HL-60/S4 (cell line): Measurements from ENCODE around the gene ASH1L.
"Not testable (repeated sequence)": the region's sequence is repeated elsewhere in the genome, so short reads cannot be mapped to it uniquely, and the experiment has no call there.

Experiments used
- in situ Hi-C: fragments of 300-500 bp; cut with MboI; formaldehyde crosslinking; loops from 2 replicates; pipeline ENCODE4 v1.14.3; 2022; ENCODE audit warnings: low sequenced_read_pairs

The ASH1L gene

DNA sequence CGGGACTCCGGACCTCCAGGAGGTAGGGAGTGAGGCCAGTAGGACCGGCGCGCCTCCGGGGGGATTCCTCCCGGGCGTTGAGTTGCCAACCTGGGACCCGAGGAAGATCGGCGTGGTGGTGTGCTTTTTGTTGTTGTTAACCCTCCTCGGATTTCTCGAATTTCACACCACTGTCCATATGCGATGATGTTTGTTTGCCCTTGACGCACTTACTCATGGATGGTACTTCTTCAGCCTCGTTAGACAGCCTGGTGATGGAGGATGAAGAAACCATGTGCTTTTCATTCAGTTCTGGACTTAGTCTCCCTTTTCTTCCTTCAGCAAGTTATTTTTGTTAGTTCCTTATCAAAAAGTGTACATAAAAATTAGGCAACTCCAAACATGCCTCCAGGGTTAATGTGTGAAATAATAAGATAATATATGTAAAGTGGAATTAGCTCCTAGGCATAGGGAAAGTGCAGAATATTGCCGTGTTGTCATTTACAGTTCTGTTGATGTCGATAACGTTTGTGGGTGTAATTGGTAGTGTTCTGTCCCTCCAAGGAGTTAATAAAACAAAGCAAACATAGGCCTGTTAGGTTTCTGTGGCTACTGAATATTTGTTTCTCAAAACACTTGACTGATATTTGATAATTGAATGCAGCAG is 897 bp upstream of the ASH1L start:
- in situ Hi-C loops: not testable (repeated sequence)

DNA sequence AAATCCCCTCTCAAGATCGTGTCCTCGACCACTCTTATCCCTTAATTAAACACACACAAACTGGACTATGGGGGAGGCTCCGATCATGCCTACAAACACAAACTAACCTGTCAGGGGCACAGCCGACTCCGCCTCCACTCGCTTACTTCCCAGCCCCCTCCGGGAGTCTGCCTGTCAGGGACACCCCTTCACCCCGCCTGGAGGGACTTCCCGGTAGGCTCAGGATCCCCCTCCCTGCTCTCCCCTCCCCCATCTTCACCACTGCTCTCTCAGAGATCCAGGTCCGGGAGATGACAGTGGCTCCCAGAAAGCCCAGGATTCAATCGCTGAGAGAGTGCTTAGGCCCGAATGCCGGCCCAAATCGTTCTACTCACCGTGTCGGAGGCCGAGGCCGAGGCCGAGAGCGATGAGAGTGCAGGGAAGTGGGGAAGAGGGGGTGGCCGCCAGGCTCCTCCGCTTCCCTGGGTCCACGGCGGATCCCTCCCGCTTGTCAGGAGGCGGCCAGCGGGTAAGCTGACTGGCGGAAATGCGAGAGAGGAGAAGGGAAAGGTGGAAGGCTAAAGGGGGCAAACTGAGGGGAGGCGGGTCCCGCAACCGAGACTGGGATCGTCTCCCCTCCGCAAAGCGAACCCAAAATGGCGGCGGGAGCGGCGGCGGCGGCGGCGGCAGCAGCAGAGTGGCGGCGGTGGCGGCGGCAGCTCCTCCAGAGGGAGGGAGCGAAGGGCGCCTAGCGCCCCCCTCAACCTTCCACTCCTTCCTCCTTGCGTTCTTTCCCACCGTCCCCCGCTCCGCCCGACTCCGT is 623 bp downstream of the ASH1L start:
- in situ Hi-C loops: not testable (repeated sequence)

DNA sequence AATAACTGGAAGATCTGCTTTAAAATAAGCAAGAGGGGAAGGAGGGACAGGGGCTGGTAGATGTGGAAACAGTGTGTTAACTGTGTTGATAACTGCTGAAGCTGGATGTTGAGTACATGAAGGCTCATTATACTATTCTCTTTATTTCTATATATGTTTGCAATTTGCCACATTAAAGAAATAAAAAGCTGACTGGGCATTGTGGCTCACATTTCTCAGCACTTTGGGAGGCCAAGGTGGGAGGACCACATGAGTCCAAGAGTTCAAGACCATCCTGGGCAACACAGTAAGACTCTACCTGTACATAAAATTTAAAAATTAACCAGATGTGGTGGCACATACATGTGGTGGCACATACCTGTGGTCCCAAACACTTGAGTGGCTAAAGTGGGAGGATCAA is 6.7 kb downstream of the ASH1L start:
- in situ Hi-C loops: no loop called here

DNA sequence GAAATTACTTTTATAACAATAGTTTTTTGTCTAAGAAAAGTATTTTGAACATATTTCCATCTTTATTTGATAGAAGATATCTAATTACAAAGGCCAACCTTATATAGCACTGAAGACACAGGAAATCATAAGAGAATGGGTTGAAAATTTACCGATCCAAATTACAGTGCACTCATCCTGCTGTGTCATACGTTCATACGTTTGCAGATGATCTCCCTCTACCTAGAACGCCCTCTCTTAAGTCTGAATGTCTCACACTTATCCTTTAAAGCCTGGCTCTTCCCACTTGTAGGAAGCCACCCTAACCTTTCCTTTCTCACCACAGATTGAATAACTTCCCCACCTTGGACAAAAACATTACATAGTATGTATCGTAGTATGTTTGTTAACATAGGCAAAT is 9.3 kb downstream of the ASH1L start:
- in situ Hi-C loops: no loop called here

DNA sequence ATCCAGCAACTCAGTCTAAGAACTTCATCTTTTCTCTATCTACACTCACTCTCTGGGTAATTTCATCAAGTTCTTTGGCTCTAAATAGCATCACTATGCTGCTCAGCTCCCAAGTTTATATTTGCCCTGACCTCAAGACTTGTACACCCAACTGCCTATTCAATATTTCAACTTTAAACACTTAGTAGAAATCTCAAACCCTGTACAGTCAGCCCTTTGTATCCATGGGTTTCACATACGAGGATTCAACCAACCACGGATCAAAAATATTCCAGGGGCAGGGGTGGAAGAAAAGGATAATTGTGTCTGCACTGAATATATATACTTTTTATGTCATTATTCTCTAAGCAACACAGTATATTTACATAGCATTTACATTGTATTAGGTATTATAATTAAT is 13.9 kb downstream of the ASH1L start:
- in situ Hi-C loops: no loop called here

DNA sequence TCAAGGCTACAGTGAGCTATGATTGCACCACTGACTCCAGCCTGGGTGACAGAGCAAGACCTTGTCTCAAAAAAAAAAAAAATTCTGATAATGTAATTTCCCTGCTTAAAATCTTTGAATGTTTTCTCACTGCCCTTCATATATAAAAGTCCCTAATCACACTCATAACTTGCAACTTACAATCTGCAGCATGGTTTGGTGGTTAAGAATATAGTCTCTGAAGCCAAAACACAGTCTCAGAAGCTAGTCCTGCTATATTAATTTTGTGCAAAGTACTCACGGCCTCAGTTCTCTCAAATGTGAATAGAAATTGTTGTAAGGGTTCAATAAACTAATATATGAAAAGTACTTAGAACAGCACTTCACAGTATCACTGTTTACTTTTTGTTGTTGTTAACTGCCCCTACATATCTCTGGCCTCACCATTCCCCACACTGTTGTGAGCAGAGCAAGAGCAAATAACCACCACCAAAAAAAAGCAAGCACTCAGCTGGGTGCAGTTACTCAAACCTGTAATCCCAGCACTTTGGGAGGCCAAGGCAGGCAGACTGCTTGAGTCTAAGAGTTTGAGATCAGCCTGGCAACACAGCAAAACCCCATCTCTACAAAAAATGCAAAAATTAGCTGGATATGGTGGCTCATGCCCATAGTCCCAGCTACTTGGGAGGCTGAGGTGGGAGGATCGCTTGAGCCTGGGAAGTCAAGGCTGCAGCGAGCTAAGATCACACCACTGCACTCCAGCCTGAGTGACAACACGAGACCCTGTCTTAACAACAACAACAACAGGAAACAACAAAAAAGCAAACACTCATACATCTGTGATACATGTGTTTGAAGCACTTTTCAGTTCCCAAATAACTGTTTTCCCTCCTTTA is 22.4 kb downstream of the ASH1L start:
- in situ Hi-C loops: no loop called here

DNA sequence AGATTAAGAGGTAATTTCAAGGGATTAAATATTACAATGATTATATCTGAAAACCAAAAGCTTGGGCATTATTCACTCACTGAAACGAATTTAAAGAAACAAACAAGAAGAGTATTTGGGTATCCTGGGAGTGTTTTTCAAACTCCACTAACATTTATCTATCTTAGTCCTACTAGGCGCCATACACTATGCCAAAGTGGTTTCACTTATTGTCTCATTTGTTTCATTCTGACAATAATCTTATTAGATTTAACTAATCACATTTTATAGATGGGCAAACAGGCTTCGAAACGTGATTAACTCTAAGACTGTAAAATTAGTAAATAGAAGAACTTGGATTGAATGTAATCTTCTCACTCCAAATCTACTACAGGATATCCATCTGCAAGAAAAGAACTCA is 25.4 kb downstream of the ASH1L start:
- in situ Hi-C loops: no loop called here

DNA sequence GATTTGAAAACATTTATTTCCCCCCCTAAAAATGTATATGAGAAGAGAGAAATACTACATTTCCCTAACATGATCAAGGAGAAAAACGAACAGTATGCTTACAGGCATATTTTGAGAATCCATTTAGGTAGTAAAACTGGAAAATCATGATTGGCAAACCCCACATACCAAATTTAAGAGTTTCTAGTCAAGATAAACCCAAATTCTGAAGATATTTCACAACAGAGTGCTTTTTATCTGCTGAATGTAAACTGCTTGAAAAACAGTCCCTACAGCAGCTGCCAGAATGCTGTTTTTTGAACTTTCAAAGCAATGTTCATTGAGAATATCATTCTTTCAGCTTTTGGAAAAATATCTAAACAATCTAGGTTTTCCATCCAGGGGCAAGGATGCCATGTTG is 31.0 kb downstream of the ASH1L start:
- in situ Hi-C loops: no loop called here

DNA sequence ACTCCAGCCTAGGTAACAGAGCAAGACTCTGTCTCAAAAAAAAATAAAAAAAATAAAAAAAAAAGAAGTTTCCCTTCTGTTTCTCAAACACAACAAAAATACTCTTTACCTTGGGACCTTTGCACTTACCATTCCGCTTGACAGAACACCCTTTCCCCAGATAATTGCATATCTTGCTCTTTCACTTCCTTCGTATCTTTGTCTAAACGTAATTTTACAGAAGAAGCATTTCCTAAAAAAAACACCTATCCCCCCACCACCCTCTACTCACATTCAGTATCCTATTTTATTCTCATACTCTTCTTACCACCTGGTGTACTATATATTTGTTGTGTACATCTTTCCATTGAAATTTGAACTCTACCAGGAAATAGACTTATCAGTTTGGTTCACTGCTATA is 32.7 kb downstream of the ASH1L start:
- in situ Hi-C loops: no loop called here

DNA sequence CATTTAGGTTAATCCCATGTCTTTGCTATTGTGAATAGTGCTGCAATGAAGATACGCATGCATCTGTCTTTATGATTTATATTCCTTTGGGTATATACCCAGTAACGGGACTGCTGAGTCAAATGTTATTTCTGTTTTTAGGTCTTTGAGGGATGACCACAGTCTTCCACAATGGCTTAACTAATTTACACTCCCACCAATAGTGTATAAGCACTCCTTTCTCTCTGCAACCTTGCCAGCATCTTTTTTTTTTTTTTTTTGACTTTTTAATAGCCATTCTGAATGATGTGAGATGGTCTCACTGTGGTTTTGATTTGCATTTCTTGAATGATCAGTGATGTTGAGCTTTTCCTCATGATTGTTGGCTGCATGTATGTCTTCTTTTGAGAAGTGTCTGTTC is 33.5 kb downstream of the ASH1L start:
- in situ Hi-C loops: no loop called here

DNA sequence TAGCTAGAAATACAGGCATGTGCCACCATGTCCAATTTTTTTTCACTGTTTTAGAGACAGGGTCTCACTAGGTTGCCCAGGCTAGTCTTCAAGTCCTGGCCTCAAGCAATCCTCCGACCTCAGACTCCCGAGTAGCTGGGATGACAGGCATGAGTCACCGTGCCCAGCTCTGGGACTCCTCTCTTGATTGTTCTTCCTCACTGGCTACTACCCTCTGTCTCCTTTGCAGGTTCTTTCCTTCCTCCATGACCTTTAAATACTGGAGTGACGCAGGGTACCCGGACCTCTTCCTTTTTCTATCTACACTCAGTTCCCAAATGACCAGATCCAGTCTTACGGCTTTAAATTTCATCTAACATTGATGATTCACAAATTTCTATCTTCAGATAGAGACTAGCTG is 34.9 kb downstream of the ASH1L start:
- in situ Hi-C loops: no loop called here

DNA sequence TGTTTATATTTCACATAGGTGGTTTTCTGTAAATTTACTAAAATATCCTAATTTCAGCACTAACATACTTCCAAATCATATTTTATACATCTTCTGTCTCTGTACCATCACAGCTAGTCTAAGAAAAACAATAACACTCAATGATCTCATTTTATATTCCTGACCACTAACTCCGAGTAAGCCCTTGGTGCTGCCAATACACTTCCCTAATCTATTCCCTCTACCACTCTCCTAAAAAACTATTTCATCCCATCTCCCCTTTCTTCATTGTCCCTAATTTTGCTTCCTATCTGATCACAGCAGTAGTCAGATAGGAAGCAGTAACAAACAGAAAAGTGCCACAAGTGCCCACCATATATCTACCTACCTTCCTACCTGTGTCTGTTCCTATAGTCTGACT is 36.2 kb downstream of the ASH1L start:
- in situ Hi-C loops: no loop called here

DNA sequence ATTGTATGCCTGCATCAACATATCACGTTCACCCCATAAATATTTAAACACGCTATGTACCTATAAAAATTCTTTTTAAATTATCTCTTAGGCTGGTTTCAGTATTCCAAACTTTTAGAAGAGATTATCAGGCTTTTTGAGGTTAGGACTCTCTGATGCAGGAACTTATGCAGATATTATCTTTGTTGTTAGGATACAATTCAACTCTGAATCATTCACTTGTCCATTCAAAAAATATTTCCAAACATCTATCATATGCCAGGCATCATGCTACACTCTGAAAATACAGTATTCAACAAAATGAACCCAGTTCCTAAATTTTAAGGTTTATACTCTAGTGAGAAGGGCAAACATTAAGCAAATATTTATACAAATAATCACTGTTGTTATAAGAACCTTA is 40.5 kb downstream of the ASH1L start:
- in situ Hi-C loops: no loop called here

DNA sequence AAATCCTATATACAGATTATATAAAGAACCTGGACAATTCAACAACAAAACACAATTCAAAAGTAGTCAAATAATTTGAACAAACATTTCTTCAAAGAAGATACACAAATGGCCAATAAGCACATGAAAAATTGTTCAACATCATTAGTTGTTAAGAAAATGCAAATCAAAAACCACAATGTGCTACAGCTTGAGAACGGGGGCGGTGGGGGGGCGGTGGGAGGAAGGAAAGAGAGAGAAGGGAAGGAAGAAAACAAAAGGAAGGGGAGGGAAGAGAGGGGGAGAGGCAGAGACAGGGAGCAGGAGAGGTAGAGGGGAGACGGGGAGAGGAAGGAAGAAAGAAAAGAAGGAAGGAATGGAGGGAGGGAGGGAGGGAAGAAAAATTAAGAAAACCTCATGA is 44.1 kb downstream of the ASH1L start:
- in situ Hi-C loops: no loop called here

DNA sequence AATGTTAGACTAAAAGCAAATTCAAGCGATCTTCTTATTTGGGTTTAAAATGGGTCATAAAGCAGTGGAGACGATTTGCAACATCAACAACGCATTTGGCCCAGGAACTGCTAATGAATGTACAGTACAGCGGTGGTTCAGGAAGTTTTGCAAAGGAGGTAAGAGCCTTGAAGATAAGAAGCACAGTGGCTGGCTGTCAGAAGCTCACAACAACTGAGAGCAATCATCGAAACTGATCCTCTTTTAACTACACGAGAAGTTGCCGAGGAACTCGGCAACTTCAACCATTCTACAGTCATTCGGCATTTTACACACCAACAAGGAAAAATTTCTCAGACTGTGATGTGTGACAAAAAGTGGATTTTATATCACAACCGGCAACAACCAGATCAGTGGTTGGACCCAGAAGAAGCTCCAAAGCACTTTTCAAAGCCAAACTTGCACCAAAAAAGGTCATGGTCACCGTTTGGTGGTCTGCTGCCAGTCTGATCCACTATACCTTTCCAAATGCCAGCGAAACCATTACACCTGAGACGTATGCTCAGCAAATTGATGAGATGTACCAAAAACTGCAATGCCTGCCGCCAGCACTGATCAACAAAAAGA is 47.9 kb downstream of the ASH1L start:
- in situ Hi-C loops: no loop called here

DNA sequence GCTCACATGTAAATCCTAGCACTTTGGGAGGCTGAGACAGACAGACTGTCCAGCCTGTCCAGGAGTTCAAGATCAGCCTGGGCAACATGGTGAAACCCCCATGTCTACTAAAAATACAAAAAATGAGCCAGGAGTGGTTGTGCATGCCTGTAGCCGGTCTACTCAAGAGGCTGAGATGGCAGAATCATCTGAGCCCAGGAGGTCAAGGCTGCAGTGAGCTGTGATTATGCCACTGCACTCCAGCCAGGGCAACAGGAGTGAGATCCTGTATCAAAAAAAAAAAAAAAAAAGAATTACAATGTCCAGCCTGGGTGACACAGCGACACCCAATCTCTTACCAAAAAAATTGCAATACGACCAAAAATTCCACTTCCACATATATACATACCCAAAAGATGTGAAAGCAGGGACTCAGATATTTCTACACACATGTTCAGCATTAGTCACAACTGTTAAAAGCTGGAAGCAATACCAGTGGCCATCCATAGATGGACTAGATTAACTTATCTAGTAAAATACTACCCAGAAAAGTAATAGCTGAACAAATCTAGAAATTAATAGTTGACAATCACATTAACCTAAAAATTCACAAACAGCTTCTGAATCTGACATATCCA is 49.2 kb downstream of the ASH1L start:
- in situ Hi-C loops: no loop called here

DNA sequence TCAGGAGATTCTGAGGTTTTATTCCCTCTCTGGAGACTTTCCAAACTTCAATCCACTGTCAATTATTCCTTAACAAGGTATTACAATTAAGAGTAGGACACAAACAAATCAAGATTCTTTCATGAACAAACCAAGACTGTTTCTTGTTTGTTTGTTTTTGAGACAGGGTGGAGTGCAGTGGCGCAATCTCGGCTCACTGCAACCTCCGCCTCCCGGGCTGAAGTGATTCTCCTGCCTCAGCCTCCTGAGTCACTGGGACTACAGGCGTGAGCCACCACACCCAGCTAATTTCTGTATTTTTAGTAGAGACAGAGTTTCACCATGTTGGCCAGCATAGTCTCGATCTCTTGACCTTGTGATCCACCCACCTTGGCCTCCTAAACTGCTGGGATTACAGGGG is 51.2 kb downstream of the ASH1L start:
- in situ Hi-C loops: not testable (repeated sequence)

DNA sequence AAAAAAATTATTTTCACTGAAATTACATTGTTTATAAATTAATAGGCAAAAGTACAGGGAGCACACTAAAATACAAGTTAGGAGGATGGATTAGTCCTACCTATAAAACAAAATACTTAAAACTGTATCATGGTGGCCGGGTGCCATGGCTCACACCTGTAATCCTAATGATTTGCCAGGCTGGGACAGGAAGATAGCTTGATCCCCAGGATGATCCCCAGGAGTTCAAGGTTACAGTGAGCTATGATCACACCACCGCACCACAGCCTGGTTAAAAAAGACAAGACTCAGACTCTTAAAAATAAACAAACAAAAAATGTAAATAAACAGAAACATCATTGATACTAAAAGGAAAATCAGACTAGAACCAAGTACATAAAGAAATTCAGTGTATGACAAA is 53.5 kb downstream of the ASH1L start:
- in situ Hi-C loops: no loop called here

DNA sequence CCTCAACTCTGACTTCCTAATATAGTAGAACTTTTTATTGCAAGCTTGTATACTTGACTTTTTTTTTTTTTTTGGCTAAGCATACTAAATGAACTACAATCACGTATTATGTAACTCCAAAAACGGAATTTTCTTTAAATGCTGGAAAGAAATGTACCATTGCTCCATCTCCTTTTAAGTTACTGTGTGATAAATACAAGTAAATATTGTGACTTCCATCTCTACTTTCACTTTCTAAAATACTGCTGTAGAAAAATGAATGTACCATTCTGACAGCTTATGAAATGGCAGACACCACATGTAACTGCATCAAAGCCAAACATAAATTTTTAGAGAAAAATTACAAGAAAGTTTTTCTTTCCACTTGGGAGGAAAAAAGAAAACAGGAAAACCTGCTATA is 54.7 kb downstream of the ASH1L start:
- in situ Hi-C loops: no loop called here

DNA sequence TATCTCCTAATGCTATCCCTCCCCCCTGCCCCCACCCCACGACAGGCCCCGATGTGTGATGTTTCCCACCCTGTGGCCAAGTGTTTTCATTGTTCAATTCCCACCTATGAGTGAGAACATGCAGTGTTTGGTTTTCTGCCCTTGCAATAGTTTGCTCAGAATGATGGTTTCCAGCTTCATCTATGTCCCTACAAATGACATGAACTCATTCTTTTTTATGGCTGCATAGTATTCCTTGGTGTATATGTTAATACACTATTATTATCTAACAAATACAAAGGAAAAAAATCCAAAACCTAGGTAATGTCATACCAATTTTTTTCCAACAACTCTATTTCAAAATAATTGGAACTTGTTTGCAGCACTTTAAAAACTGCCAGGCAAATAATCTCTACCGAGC is 56.6 kb downstream of the ASH1L start:
- in situ Hi-C loops: not testable (repeated sequence)

DNA sequence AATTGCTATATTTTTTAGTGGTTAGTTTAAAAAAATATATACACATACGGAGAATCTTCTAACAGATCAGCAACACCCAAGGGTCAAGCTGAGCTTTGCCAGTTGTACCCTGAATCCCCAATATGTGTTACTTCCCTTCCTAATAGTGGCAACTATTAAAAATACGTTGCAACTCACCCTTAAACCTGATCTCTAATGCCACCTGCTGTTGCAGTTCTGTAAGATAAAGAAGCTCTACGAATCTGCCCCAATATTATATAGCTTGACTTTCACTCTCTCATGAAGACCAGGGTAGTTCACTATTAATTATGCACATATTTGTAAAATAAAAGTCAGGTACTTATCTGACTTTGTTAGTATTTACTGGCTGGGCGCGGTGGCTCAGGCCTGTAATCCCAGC is 58.4 kb downstream of the ASH1L start:
- in situ Hi-C loops: no loop called here
